Aorta (tissue), 5 donors: ENCODE measurements around the gene ZNF630. TPM values are rescaled to one million over a fixed set of nuclear protein-coding genes. Genes with fewer than 3 reads are reported as not detected.
"Not testable (repeated sequence)": the region's sequence is repeated elsewhere in the genome, so short reads cannot be mapped to it uniquely, and the experiment has no call there.

Experiments used
- ATAC-seq: fragments of 200-7000 bp; cut with Tn5 transposase; one replicate; pipeline ENCODE4 v1.9.1; 2022; ENCODE audit warnings: moderate library complexity; ENCODE audit not compliant: low FRiP score
- DNase-seq, 2 donors: peaks; one replicate each; pipeline ENCODE4 v3.0.0-alpha.2; 2020
- H3K27ac ChIP-seq, 2 donors: one replicate each; pipeline ENCODE4 v1.5.1; 2013; ENCODE audit warnings: low read length in 2 of 2, mild to moderate bottlenecking in 2 of 2, moderate library complexity in 2 of 2, control low read depth in 1 of 2, inconsistent platforms in 1 of 2, low read depth in 1 of 2
- H3K27me3 ChIP-seq, 2 donors: one replicate each; pipeline ENCODE4 v1.6.1; 2013; ENCODE audit warnings: control low read depth in 1 of 2, low read length in 1 of 2, mild to moderate bottlenecking in 1 of 2, moderate library complexity in 1 of 2; ENCODE audit not compliant: insufficient read depth in 2 of 2, control insufficient read depth in 1 of 2
- H3K36me3 ChIP-seq, 2 donors: one replicate each; pipeline ENCODE4 v1.6.1; 2013; ENCODE audit warnings: control low read depth in 1 of 2, low read length in 1 of 2, mild to moderate bottlenecking in 1 of 2; ENCODE audit not compliant: insufficient read depth in 2 of 2, control insufficient read depth in 1 of 2
- H3K4me1 ChIP-seq, 2 donors: one replicate each; pipeline ENCODE4 v1.6.1; 2013; ENCODE audit warnings: low read length in 2 of 2, control low read depth in 1 of 2, mild to moderate bottlenecking in 1 of 2, moderate library complexity in 1 of 2; ENCODE audit not compliant: insufficient read depth in 2 of 2, control insufficient read depth in 1 of 2
- H3K4me3 ChIP-seq, 2 donors: one replicate each; pipeline ENCODE4 v1.5.1; 2013; ENCODE audit warnings: low read length in 2 of 2, control low read depth in 1 of 2, mild to moderate bottlenecking in 1 of 2
- H3K9me3 ChIP-seq: one replicate; pipeline ENCODE4 v1.6.1; 2013; ENCODE audit warnings: mild to moderate bottlenecking, low read length; ENCODE audit not compliant: control insufficient read depth
- WGBS, 2 donors: extraction: QIAGEN DNeasy Blood & Tissue Kit; methylation state at CpG; one replicate each; pipeline ENCODE4 v1.1.7; 2013; 5-methylcytosine and 5-hydroxymethylcytosine counted together
- intact Hi-C, 2 donors: fragments of 100-400 bp; cut with DNase I; formaldehyde crosslinking; loops; one replicate each; pipeline versions ENCODE4 v1.14.2 to v1.15.0; 2022
- long read RNA-seq, 2 donors: library from polyadenylated mRNA; unstranded; transcript quantifications; one replicate each; pipeline ENCODE4 v2.0.0, GENCODE V29; 2020 to 2021
- polyA plus RNA-seq, 2 donors: library from polyadenylated mRNA; stranded (reverse); fragments of 200-250 nt; gene quantifications; one replicate each; pipeline ENCODE4 v1.2.3, GENCODE V29; 2013
- total RNA-seq, 2 donors: library from RNA; stranded (reverse); fragmentation: NEBNext Ultra II Directional; extraction: Animal tissue kit (Norgen Biotek cat#: 25700); gene quantifications; one replicate each; pipeline ENCODE4 v1.2.1, GENCODE V29; 2021
- donor health status: healthy with polysubstance abuse.
- donor health status: Bipolar disorder and iron deficiency.
- donor health status: DM: no; HTN: no; CAD: no.
- donor health status: DM: no; HTN: no; CAD: no.
- donor health status: DM: yes; HTN: yes; CAD: no.

ZNF630 gene
- total RNA-seq = 1 to 10 TPM; 4.4 to 7.7 TPM
- polyA plus RNA-seq = 1 to 10 TPM; 4.8 to 5.0 TPM
- long read RNA-seq, donor 1, partial matches to known transcripts = 1 of 10 reads
- long read RNA-seq, donor 1, other reads (novel, unspliced or antisense) = 4 of 10 reads
- long read RNA-seq, donor 2, partial matches to known transcripts = 1 of 2 reads
- long read RNA-seq, donor 2, other reads (novel, unspliced or antisense) = 0 of 2 reads

DNA sequence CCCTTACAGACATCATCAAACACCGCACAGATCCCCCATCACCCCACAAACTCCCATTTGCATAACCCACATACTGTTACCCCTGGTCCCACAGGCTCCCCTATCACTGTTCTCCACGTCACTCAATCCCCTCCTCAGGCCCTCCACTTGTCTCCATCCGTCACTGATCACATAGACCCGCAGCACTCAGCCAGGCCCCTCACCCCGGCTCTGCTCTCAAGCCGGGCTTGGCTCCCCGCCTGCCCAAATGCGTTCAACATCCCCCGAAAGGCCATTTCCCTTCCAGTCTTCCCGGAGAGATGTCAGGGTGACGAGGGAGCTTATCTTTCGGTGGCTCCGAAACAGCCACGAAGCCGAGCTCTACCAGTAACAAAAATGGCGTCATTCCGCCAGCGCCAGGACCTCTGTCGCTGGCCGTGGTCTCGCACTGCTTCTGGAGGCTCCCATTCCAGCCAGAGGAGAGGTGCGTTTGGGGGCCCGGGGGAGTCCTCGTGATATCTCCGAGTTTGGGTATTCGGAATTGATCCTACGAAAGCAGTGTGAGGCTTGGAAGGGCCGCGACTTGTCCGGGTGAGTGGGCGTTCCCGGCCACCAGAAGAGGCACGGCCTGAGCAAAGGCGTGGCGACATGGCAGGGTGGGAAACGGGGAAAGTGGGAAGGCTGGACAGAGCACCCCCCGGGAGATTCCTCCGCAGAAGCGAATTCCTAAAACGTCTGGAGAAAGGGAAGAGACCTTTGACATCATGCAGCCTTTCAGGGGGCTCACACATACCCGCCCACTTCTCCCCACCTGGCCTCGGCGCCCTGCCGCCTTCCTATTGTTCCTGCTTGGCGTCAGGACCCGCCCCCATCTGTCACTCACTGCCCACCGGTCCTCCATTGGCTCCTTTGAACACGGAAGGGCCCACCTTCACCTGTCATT is at the start of gene ZNF630:
Gene ZNF630, minus strand, starts transcription at position 577 of the 922 bp plus-strand sequence. CDS start 4,754 bp downstream, outside the sequence.
- no peaks in the 10 kb centered on the region for H3K9me3 ChIP-seq
- intact Hi-C loops = no loop called here
- ATAC-seq = peak; percentile 89
- no peaks in the 10 kb centered on the region for H3K36me3 ChIP-seq
- H3K4me3 ChIP-seq = peak within 1 kb of the TSS; percentile 3 to 44
- H3K27me3 ChIP-seq = no peaks in the 10 kb centered on the region
- no peaks in the 10 kb centered on the region for H3K4me1 ChIP-seq
- H3K27ac ChIP-seq = peak within 1 kb of the TSS in 1 of 2 donors; percentile 49
- peak; percentile 78 to 88 for DNase-seq
- WGBS, 2 donors = 0 to 33% methylated on average over 45 to 48 of the region's 48 CpGs

- H3K27me3 ChIP-seq = no peaks in the 10 kb centered on the region
- no peaks in the 10 kb centered on the region for H3K9me3 ChIP-seq
- DNase-seq = no peak
- ATAC-seq = no peak
- 64 to 68% methylated on average over 6 of the region's 6 CpGs for WGBS, 2 donors
- intact Hi-C loops = no loop called here
- H3K27ac ChIP-seq = no peak overlapping the region
- no peaks in the 10 kb centered on the region for H3K36me3 ChIP-seq
- no peak overlapping the region for H3K4me3 ChIP-seq
- H3K4me1 ChIP-seq = no peaks in the 10 kb centered on the region
Observed at GRCh38 chrX:48107717-48108116, 36.3 kb upstream of the ZNF630 start.

DNA sequence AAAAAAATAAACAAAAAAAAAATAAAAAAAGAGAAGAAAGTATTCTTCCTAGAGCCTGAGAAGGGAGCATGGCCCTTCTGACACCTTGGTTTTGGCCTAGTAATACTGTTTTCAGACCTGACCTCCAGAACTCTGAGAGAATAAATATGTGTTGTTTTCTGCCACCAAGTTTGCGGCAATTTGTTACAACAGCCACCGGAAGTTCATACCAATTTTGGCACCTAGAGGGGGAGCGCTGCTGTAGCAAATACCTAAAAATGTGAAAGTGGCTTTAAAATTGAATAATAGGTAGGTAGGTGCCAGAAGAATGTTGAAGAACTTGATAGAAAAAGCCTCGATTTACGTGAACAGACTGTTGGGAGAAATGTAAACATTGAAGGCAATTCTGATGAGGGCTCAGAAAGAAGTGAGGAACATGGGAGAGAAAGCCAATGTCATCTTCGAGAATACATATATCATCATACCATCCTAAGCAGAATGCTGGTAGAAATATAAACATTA is 31.5 kb upstream of the ZNF630 start:
- no peaks in the 10 kb centered on the region for H3K9me3 ChIP-seq
- 77 to 86% methylated on average over 6 of the region's 6 CpGs for WGBS, 2 donors
- ATAC-seq = no peak

DNA sequence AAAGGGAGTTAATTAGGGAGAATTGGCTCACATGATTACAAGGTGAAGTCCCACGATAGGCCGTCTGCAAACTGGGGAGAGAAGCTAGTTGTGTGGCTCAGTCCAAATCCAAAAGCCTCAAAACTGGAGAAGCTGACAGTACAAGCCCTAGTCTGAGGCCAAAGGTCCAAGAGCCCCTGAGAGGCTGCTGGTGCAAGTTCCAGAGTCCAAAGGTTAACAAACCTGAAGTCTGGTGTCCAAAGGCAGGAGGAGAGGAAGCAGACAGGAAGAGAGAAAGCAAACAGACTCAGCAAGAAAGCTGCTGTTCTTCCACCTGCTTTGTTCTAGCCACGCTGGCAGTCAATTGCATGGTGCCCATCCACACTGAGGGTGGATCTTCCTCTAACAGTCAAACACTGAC is 30.0 kb upstream of the ZNF630 start:
- Histone ChIP-seq H3K9me3 (no peaks in the 10 kb centered on the region), H3K4me3 (no peak overlapping the region), H3K4me1 (no peaks in the 10 kb centered on the region), H3K27me3 (no peaks in the 10 kb centered on the region), H3K27ac (no peak overlapping the region), H3K36me3 (no peaks in the 10 kb centered on the region)
- DNase-seq = no peak
- ATAC-seq = no peak
- intact Hi-C loops = no loop called here
- 81 to 90% methylated on average over 3 of the region's 3 CpGs for WGBS, 2 donors

More for the DNA sequence above, 31.5 kb upstream of the ZNF630 start:
- no peak for DNase-seq
- no peaks in the 10 kb centered on the region for H3K4me1 ChIP-seq
- no peaks in the 10 kb centered on the region for H3K27me3 ChIP-seq
- no peak overlapping the region for H3K27ac ChIP-seq
- no peaks in the 10 kb centered on the region for H3K36me3 ChIP-seq
- H3K4me3 ChIP-seq = no peak overlapping the region
- intact Hi-C loops = no loop called here

GRCh38 chrX:48092558-48092957 is 21.1 kb upstream of the ZNF630 start:
- 62 to 68% methylated on average over 3 of the region's 3 CpGs for WGBS, 2 donors
- ATAC-seq, H3K36me3 ChIP-seq, H3K9me3 ChIP-seq, H3K4me1 ChIP-seq, H3K27ac ChIP-seq, DNase-seq, H3K4me3 ChIP-seq, intact Hi-C loops, H3K27me3 ChIP-seq: not testable (repeated sequence)

- Histone ChIP-seq H3K27ac (no peak overlapping the region), H3K27me3 (peaks cover 0 to 2% of the 10 kb centered on the region in 2 donors), H3K36me3 (no peaks in the 10 kb centered on the region), H3K9me3 (no peaks in the 10 kb centered on the region), H3K4me1 (no peaks in the 10 kb centered on the region), H3K4me3 (no peak overlapping the region)
- ATAC-seq (no peak), DNase-seq (no peak)
- WGBS, 2 donors = 77 to 78% methylated on average over 5 of the region's 5 CpGs
- intact Hi-C loops = no loop called here
Observed at GRCh38 chrX:48090123-48090522, 18.7 kb upstream of the ZNF630 start.

- no peaks in the 10 kb centered on the region for H3K36me3 ChIP-seq
- intact Hi-C loops = no loop called here
- no peaks in the 10 kb centered on the region for H3K27me3 ChIP-seq
- ATAC-seq (no peak), DNase-seq (no peak)
- no peak overlapping the region for H3K27ac ChIP-seq
- H3K4me1 ChIP-seq = no peaks in the 10 kb centered on the region
- H3K4me3 ChIP-seq = no peak overlapping the region
- H3K9me3 ChIP-seq = no peaks in the 10 kb centered on the region
Observed at GRCh38 chrX:48086082-48086481, 14.6 kb upstream of the ZNF630 start.

- Histone ChIP-seq H3K36me3 (no peaks in the 10 kb centered on the region), H3K9me3 (no peaks in the 10 kb centered on the region), H3K27ac (no peak overlapping the region), H3K4me1 (no peaks in the 10 kb centered on the region), H3K4me3 (no peak overlapping the region), H3K27me3 (no peaks in the 10 kb centered on the region)
- 81 to 92% methylated on average over 5 of the region's 5 CpGs for WGBS, 2 donors
- intact Hi-C loops = no loop called here
- no peak for ATAC-seq
- DNase-seq = no peak
Observed at GRCh38 chrX:48083706-48084105, 12.3 kb upstream of the ZNF630 start.
